ENCODE measurements around the gene ZNF674. TPM values are rescaled to one million over a fixed set of nuclear protein-coding genes. Genes with fewer than 3 reads are reported as not detected.

The ZNF674 gene
- total RNA-seq, 1 donor from 2014 or later = 7.0 TPM

GRCh38 chrX:46577221-46578005 lies 32.2 kb upstream of the ZNF674 start:
- DNase-seq (ENCODE audit: low spot score, unreplicated experiment) = no peak
- Mint-ChIP-seq H3K4me1 (ENCODE audit: low read depth) (no peaks in the 10 kb centered on the region), H3K9me3 (ENCODE audit: low read depth) (peaks cover 13% of the 10 kb centered on the region), H3K4me3 (ENCODE audit: low read depth) (no peak overlapping the region), H3K27me3 (peaks cover 31% of the 10 kb centered on the region), H3K36me3 (ENCODE audit: insufficient read depth) (peaks cover 2% of the 10 kb centered on the region), H3K27ac (no peak overlapping the region)
- TF ChIP-seq CTCF (IDR thresholded peaks at IDR 0.05; ENCODE audit: unreplicated experiment) = no peak

- Mint-ChIP-seq H3K9me3 (ENCODE audit: low read depth) (peaks cover 13% of the 10 kb centered on the region), H3K36me3 (ENCODE audit: insufficient read depth) (peaks cover 2% of the 10 kb centered on the region), H3K27ac (no peak overlapping the region)
These were observed 31.2 kb upstream of the ZNF674 start for GRCh38 chrX:46576458-46576857.

GRCh38 chrX:46575991-46576392 lies 30.8 kb upstream of the ZNF674 start:
- no peak overlapping the region for H3K4me3 Mint-ChIP-seq (ENCODE audit: low read depth)

More at GRCh38 chrX:46576458-46576857, 31.2 kb upstream of the ZNF674 start:
- Mint-ChIP-seq H3K4me1 (ENCODE audit: low read depth) (no peaks in the 10 kb centered on the region), H3K27me3 (peaks cover 39% of the 10 kb centered on the region), H3K4me3 (ENCODE audit: low read depth) (no peak overlapping the region)
- TF ChIP-seq CTCF (IDR thresholded peaks at IDR 0.05; ENCODE audit: unreplicated experiment) = no peak
- DNase-seq (ENCODE audit: low spot score, unreplicated experiment) = no peak

GRCh38 chrX:46575586-46575985 lies 30.4 kb upstream of the ZNF674 start:
- peaks cover 12% of the 10 kb centered on the region for H3K9me3 Mint-ChIP-seq (ENCODE audit: low read depth)
- no peak overlapping the region for H3K27ac Mint-ChIP-seq
- H3K4me3 Mint-ChIP-seq (ENCODE audit: low read depth) = no peak overlapping the region
- no peak for DNase-seq (ENCODE audit: low spot score, unreplicated experiment)
- H3K36me3 Mint-ChIP-seq (ENCODE audit: insufficient read depth) = peaks cover 2% of the 10 kb centered on the region
- H3K27me3 Mint-ChIP-seq = peaks cover 39% of the 10 kb centered on the region
- H3K4me1 Mint-ChIP-seq (ENCODE audit: low read depth) = no peaks in the 10 kb centered on the region
- TF ChIP-seq CTCF (IDR thresholded peaks at IDR 0.05; ENCODE audit: unreplicated experiment) = no peak

More at GRCh38 chrX:46575991-46576392, 30.8 kb upstream of the ZNF674 start:
- Mint-ChIP-seq H3K27me3 (peaks cover 39% of the 10 kb centered on the region), H3K4me1 (ENCODE audit: low read depth) (no peaks in the 10 kb centered on the region), H3K27ac (no peak overlapping the region), H3K9me3 (ENCODE audit: low read depth) (peaks cover 13% of the 10 kb centered on the region), H3K36me3 (ENCODE audit: insufficient read depth) (peaks cover 2% of the 10 kb centered on the region)
- no peak for TF ChIP-seq CTCF (IDR thresholded peaks at IDR 0.05; ENCODE audit: unreplicated experiment)
- DNase-seq (ENCODE audit: low spot score, unreplicated experiment) = no peak

GRCh38 chrX:46574774-46575381 lies 29.7 kb upstream of the ZNF674 start:
- no peak overlapping the region for H3K27ac Mint-ChIP-seq
- peak overlapping the region; percentile 66 for H3K4me3 Mint-ChIP-seq (ENCODE audit: low read depth)
- no peak for TF ChIP-seq CTCF (IDR thresholded peaks at IDR 0.05; ENCODE audit: unreplicated experiment)
- H3K27me3 Mint-ChIP-seq = peaks cover 39% of the 10 kb centered on the region
- peak; percentile 24 for DNase-seq (ENCODE audit: low spot score, unreplicated experiment)
- H3K36me3 Mint-ChIP-seq (ENCODE audit: insufficient read depth) = peaks cover 2% of the 10 kb centered on the region
- H3K9me3 Mint-ChIP-seq (ENCODE audit: low read depth) = peaks cover 9% of the 10 kb centered on the region
- no peaks in the 10 kb centered on the region for H3K4me1 Mint-ChIP-seq (ENCODE audit: low read depth)

All from progenitor cell of endocrine pancreas (in vitro differentiated cells).